GM18951 (cell line): ENCODE measurements around the gene MANBA.

Source experiments
- POLR2A ChIP-seq: IDR thresholded peaks from 4 replicates; pipeline ENCODE4 v1.6.1; 2011; ENCODE audit warnings: mild to moderate bottlenecking; ENCODE audit not compliant: insufficient read length, insufficient read depth; ENCODE audit errors: extremely low read depth
- in situ Hi-C: fragments of 300-500 bp; cut with MboI; formaldehyde crosslinking; loops from one replicate; pipeline ENCODE4 v1.12.0; 2022; ENCODE audit warnings: low sequenced_read_pairs, mixed read lengths, inconsistent platforms; ENCODE audit not compliant: unreplicated experiment

Gene MANBA

DNA sequence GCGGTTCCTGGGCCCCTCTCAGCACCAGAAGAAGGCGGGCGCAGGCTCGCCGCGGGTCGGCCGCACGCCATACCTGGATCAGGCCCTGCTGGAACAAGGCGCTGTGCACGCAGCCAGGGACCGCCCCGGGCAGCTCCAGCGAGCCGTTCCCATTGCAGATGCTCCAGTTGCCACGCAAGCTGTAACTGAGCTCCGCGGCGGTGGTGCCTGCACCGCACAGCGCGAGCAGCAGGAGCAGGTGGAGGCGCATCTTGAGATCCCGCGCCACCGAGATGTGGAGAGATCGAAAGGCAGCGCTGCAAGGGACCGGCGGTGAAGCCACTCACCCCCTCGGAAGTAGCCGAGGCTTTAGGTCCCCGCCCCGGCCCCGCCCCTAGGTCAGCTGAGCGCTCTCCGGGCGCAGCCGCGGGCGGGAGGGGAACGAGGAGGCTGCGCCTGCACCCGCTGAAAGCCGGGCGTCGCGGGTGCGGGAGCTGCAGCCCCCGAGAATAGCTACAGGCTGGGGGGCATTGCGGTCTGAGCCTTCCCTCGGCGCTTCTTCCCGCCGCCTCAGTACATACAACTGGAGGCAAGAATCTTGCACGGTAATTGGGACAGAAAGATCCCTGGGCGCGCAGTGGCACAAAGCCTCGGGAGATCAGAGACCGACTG is at the start of gene MANBA:
Gene MANBA, minus strand, starts transcription at position 324 of the 651 bp plus-strand sequence. Its CDS starts 74 bp downstream, at position 250.
- in situ Hi-C loops = no loop called here
- peak; percentile 87 for TF ChIP-seq POLR2A

GRCh38 chr4:102809691-102810090 is 48.9 kb upstream of the MANBA start:
- in situ Hi-C loops = no loop called here
- no peak for TF ChIP-seq POLR2A

DNA sequence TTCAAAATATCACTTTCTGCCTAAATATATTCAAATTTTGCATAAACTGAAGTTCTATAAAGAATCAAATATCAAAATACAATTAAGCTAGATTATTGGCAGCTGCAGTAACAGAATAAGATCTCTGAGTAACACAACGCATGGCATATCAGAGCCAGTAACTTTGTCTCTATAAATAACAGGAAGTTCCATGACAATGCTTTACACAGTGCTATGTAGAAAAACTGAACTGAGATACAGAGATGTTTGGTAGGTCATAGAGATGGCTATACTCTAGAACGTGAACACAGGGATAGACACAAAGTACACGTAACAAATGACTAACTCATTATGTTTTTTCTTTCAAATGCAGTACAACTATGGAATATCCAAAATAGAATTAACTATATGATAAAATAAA is 48.4 kb upstream of the MANBA start:
- in situ Hi-C loops = no loop called here
- no peak for TF ChIP-seq POLR2A

DNA sequence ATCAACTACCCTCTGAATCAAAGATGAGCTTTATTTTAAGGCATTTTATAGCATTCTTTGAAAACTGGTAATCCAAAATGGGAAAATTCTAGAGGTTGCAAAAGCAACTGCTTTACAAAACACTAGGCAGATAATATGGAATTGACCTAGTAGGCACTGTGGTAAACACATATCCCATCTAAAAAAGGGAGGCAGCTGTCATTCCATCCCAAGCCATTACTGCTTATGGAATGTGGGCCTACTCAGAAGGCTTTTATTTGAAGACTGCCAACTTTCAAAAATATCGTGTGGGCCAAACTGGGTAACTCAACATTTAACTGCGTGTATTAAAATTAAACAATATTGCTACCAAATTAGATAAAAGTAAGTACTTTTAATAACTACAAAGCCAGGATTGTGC is 47.2 kb upstream of the MANBA start:
- in situ Hi-C loops = no loop called here
- TF ChIP-seq POLR2A = no peak

GRCh38 chr4:102807345-102807744 is 46.6 kb upstream of the MANBA start:
- in situ Hi-C loops = no loop called here
- TF ChIP-seq POLR2A = no peak

- TF ChIP-seq POLR2A = no peak
These were observed 39.0 kb upstream of the MANBA start for GRCh38 chr4:102799816-102800215.

GRCh38 chr4:102794999-102795398 is 34.2 kb upstream of the MANBA start:
- in situ Hi-C loops = no loop called here
- TF ChIP-seq POLR2A = no peak

More at GRCh38 chr4:102799816-102800215, 39.0 kb upstream of the MANBA start:
- in situ Hi-C loops = no loop called here

DNA sequence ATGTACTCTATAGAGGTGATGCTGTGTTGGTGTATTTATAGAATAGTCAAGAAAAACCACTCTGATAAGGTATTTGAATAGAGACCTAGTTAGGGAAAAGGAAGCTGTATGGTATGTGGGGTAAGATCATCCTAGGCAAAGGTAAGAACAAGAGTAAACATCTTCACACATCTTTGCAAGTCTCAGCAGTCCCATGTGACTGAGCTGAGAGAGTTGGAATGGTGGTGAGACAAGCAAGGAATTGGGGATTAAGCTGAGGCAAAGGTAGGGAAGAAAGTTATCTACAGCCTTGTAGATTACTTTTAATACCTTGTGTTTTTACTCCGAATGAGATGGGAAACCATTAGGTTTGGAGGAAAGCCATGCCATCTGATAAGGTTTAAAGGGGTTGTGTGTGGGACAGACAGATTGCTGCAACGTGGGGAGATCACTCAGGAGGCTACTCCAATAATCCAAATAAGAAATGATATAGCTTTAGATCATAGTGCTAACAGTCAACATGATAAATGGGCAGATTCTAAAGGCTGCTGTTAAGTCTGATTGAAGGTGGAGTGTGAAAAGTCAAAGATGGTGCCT is 31.7 kb upstream of the MANBA start:
- no peak for TF ChIP-seq POLR2A
- in situ Hi-C loops = no loop called here

- in situ Hi-C loops = no loop called here
- no peak for TF ChIP-seq POLR2A
These were observed 30.6 kb upstream of the MANBA start for GRCh38 chr4:102791318-102791835.

DNA sequence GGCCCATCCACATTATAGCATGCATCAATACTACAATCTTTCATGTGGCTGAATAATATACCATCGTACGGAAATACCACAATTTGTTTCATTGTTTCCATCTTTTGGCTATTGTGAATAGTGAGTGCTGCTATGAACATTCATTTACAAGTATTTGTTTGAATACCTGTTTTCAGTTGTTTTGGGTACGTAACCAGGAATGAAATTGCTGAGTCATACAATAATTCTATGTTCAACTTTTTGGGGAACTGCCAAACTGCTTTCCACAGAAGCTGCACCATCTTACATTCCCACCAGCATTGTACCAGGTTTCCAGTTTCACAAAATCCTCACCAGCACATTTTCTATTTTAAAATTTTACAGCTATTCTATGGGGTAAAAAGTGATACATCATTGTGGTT is 28.5 kb upstream of the MANBA start:
- in situ Hi-C loops = no loop called here
- no peak for TF ChIP-seq POLR2A

DNA sequence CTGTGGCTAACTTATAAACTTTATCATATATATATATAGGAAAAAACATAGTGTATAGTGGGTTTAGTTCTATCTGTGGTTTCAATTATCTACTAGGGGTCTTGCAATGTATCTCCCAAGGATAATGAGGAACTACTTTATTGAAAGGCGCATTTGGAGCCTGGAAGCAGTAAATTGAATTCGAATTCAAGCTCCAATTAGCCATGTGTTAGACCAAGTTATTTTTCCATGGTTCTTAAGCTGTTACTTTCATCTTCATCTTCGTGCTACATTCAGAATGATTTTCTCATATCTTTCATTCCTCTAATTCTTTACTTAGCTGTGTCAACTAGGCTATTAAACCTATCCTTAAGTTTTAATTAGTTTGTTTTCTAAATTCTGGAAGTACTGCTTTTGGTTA is 27.2 kb upstream of the MANBA start:
- in situ Hi-C loops = no loop called here
- no peak for TF ChIP-seq POLR2A

DNA sequence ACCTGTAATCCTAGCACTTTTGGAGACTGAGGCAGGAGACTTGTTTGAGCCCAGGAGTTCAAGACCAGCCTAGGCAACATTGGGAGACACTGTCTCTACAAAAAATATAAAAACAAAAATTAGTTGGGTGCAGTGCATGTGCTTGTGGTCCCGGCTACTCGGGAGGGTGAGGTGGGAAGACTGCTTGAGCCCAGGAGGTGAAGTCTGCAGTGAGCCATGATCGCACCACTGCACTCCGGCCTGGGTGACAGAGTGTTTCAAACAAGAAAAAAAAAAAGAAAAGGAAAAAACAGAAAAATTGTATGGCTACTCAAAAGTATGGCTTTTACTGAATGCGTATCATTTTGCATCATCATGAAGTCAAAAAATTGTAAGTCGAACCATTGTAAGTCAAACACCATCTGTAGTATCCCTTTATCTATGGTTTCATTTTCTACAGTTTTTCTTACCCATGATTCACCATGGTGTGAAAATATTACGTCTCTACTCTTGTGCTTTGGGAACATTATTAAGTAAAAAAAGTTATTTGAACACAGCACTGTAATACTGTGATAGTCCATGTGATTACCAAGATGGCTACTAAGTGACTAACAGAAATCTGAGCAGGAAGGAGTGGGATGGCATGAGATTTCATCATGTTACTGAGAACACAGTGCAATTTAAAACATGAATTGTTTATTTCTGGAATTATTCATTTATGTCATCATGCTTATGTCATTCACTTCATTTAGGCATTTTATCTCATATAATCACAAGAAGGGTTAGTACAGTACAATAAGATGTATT is 26.5 kb upstream of the MANBA start:
- no peak for TF ChIP-seq POLR2A
- in situ Hi-C loops = no loop called here

DNA sequence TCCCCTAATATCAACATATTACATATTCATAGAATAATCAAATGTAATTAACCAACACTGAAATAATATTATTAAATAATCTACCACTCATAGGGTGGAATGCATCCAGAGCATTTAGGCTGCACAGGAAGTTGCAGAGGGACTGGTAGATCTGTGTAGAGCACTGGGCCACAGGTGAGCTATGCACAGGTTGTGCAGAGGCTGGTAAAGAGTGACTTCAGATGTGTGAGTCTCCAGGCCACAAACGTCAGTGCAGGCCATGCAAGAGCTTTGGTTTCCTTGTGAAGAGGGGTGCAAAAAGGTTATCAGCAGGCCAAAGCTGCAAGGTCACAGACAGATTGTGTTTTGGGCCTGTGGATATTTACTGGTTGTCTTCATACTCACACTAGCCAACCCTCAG is 25.5 kb upstream of the MANBA start:
- in situ Hi-C loops = no loop called here
- no peak for TF ChIP-seq POLR2A

DNA sequence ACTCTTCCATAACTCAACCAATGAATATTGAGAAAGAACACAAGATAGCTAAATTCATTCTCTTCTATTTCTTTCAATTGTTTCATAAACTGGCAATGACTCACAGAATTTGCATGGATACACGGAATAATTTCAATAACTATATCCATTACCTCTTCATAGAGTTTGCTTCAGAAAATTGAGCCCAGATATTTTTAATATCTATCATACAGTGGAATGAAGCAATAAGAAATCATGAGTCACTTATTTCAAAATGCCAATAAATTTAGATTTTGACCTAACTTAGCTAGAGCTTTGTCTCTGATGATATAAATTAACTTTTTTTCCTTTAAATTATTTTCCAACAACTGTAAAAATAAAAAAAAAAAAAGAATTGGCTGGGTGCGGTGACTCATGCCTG is 22.2 kb upstream of the MANBA start:
- TF ChIP-seq POLR2A = no peak
- in situ Hi-C loops = no loop called here

DNA sequence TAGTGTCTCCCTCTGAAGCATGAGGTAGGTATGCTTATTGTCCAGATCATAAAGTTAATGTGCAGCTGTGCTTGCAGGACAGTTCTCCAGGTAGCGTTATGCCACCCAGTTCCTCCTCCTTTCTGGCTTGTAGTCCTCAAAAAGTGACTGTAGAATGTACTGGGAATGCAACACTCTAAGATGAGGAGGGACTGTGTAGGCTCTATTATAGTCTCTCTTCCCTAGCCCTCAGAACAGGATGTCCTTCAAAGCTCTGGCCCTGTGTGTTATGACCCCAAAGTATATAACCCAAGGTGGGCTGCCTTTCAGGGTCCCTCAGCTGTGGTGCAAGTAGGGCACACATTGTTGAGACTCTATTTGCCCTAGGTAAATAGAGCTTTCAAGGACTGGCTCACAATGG is 20.8 kb upstream of the MANBA start:
- no peak for TF ChIP-seq POLR2A
- in situ Hi-C loops = no loop called here
